HCT116 (cell line): Measurements from ENCODE around the gene KRTAP24-1. TPM values are rescaled to one million over a fixed set of nuclear protein-coding genes. Genes with fewer than 3 reads are reported as not detected.

Experiments used
- ATAC-seq: fragments of 200-7000 bp; cut with Tn5 transposase; 2 replicates; pipeline ENCODE4 v1.9.1; 2020; ENCODE audit warnings: mild to moderate bottlenecking, moderate library complexity
- BruUV-seq: library from RNA; stranded (reverse); fragments of 400-500 nt; replicated peaks from 2 replicates; lab custom pipeline; 2021; lab: Mats Ljungman, UMichigan
- CTCF ChIA-PET: fragments of 300-600 bp; sonication (Branson Sonifier 250); formaldehyde crosslinking; loops from one replicate; lab custom pipeline; 2021; ENCODE audit warnings: antibody characterized with exemption; lab: Charles Lee
- POLR2A ChIA-PET: fragments of 300-600, 350-600 bp; sonication (Branson Sonifier 250); formaldehyde crosslinking; loops from one replicate; lab custom pipeline; 2021; ENCODE audit warnings: antibody characterized with exemption; lab: Charles Lee
- RAD21 ChIA-PET, 2 experiments: fragments of 300-600 bp; sonication (Branson Sonifier 250); formaldehyde crosslinking; loops; one replicate each; lab custom pipeline; 2023; ENCODE audit warnings: low total read pairs in 2 of 2; ENCODE audit not compliant: uncharacterized antibody in 2 of 2, unreplicated experiment in 2 of 2, low non-redundant PET in 1 of 2; lab: Charles Lee
- DNase-seq: peaks from one replicate; pipeline ENCODE4 v3.0.0-alpha.2; 2010; ENCODE audit warnings: low read depth, low spot score
- H2AFZ ChIP-seq: fragments of 200-600 bp; shearing (Covaris generic), sonication (generic); 2 replicates; pipeline ENCODE4 v1.6.1; 2017; ENCODE audit warnings: low read depth, mixed run types, mixed read lengths, antibody characterized with exemption, low read length; ENCODE audit not compliant: poor library complexity, severe bottlenecking
- H3K27ac ChIP-seq: 2 replicates; pipeline ENCODE4 v1.5.1; 2012; ENCODE audit warnings: low read depth, low read length
- H3K27me3 ChIP-seq: fragments of 200-600 bp; sonication (generic); 2 replicates; pipeline ENCODE4 v1.6.1; 2016; ENCODE audit warnings: mixed run types, low read length, mixed read lengths; ENCODE audit not compliant: insufficient read depth
- H3K36me3 ChIP-seq, 2 experiments: fragments of 200-500 bp in 1 of 2; fragments of 200-600 bp in 1 of 2; sonication (Bioruptor generic) in 1 of 2; sonication (generic) in 1 of 2; 2 replicates each; pipeline versions ENCODE4 v1.5.1 to v1.6.1; 2014 to 2016; ENCODE audit warnings: low read length in 2 of 2, inconsistent platforms in 1 of 2, mixed read lengths in 1 of 2, mixed run types in 1 of 2; ENCODE audit not compliant: insufficient read depth in 2 of 2, control insufficient read depth in 1 of 2
- H3K4me1 ChIP-seq, 2 experiments: fragments of 200-600 bp in 1 of 2; sonication (generic) in 1 of 2; 2 replicates each; pipeline versions ENCODE4 v1.5.1 to v1.6.1; 2012 to 2017; ENCODE audit warnings: low read length in 2 of 2, inconsistent platforms in 1 of 2, mild to moderate bottlenecking in 1 of 2, mixed read lengths in 1 of 2, mixed run types in 1 of 2, moderate library complexity in 1 of 2; ENCODE audit not compliant: insufficient read depth in 2 of 2, control insufficient read depth in 1 of 2
- H3K4me2 ChIP-seq: fragments of 200-600 bp; sonication (generic); 2 replicates; pipeline ENCODE4 v1.6.1; 2017; ENCODE audit warnings: mixed run types, low read length, mixed read lengths
- H3K4me3 ChIP-seq, 2 experiments: fragments of 200-600 bp in 1 of 2; sonication (generic) in 1 of 2; replicated peaks in 1 of 2; 2 replicates each; pipeline ENCODE4 v1.5.1; 2011 to 2016; ENCODE audit warnings: low read length in 2 of 2, control low read depth in 1 of 2, low read depth in 1 of 2, mild to moderate bottlenecking in 1 of 2, mixed read lengths in 1 of 2, mixed run types in 1 of 2
- H3K79me2 ChIP-seq: fragments of 200-600 bp; sonication (generic); 2 replicates; pipeline ENCODE4 v1.6.1; 2017; ENCODE audit warnings: mild to moderate bottlenecking, mixed run types, low read length, moderate library complexity, mixed read lengths; ENCODE audit not compliant: insufficient read depth
- H3K9ac ChIP-seq: fragments of 200-600 bp; sonication (generic); 2 replicates; pipeline ENCODE4 v1.6.1; 2016; ENCODE audit warnings: low read length, mixed read lengths
- H3K9me2 ChIP-seq: fragments of 200-600 bp; sonication (generic), shearing (Covaris generic); 2 replicates; pipeline ENCODE4 v1.6.1; 2017; ENCODE audit warnings: mixed run types, mild to moderate bottlenecking, moderate library complexity; ENCODE audit not compliant: insufficient read depth
- H3K9me3 ChIP-seq, 2 experiments: fragments of 200-500 bp in 1 of 2; fragments of 200-600 bp in 1 of 2; sonication (Bioruptor generic) in 1 of 2; sonication (generic) in 1 of 2; 2 replicates each; pipeline ENCODE4 v1.6.1; 2014 to 2017; ENCODE audit warnings: low read length in 2 of 2, mixed read lengths in 2 of 2, inconsistent platforms in 1 of 2, low read depth in 1 of 2, mild to moderate bottlenecking in 1 of 2, mixed run types in 1 of 2, moderate library complexity in 1 of 2; ENCODE audit not compliant: control insufficient read depth in 1 of 2, insufficient read depth in 1 of 2
- H4K20me1 ChIP-seq: fragments of 200-600 bp; sonication (generic), shearing (Covaris generic); 2 replicates; pipeline ENCODE4 v1.6.1; 2017; ENCODE audit warnings: mixed run types, mild to moderate bottlenecking, moderate library complexity; ENCODE audit not compliant: insufficient read depth
- CEBPB ChIP-seq: IDR thresholded peaks from 2 replicates; pipeline ENCODE4 v1.6.1; 2012; ENCODE audit warnings: low read depth
- ELF1 ChIP-seq: IDR thresholded peaks from 2 replicates; pipeline ENCODE4 v1.6.1; 2012; ENCODE audit warnings: low read depth, borderline replicate concordance
- EZH2 ChIP-seq: fragments of 200-600 bp; sonication (generic); IDR thresholded peaks from 2 replicates; pipeline ENCODE4 v1.6.1; 2017; ENCODE audit warnings: antibody characterized with exemption, mixed run types
- EZH2phosphoT487 ChIP-seq: fragments of 200-600 bp; IDR thresholded peaks from 2 replicates; pipeline ENCODE4 v1.6.1; 2018; ENCODE audit warnings: antibody characterized with exemption, borderline replicate concordance
- POLR2A ChIP-seq: IDR thresholded peaks from 2 replicates; pipeline ENCODE4 v1.7.0; 2011; ENCODE audit warnings: borderline replicate concordance; ENCODE audit not compliant: insufficient read depth, insufficient read length; ENCODE audit errors: extremely low read depth
- POLR2AphosphoS5 ChIP-seq: IDR thresholded peaks from 2 replicates; pipeline ENCODE4 v1.6.1; 2011; ENCODE audit warnings: mild to moderate bottlenecking, low read depth, low read length, moderate library complexity
- REST ChIP-seq: IDR thresholded peaks from 2 replicates; pipeline ENCODE4 v1.6.1; 2012; ENCODE audit warnings: low read depth
- SP1 ChIP-seq: IDR thresholded peaks from 2 replicates; pipeline ENCODE4 v1.6.1; 2012; ENCODE audit warnings: low read depth
- SRF ChIP-seq: IDR thresholded peaks from 2 replicates; pipeline ENCODE4 v1.6.1; 2012; ENCODE audit warnings: low read depth
- YY1 ChIP-seq: IDR thresholded peaks from 2 replicates; pipeline ENCODE4 v1.6.1; 2011; ENCODE audit warnings: low read length, low read depth, moderate library complexity, mild to moderate bottlenecking; ENCODE audit not compliant: insufficient replicate concordance; ENCODE audit errors: extremely low read depth
- ZBTB33 ChIP-seq: IDR thresholded peaks from 2 replicates; pipeline ENCODE4 v1.6.1; 2011; ENCODE audit warnings: mild to moderate bottlenecking, low read length, moderate library complexity; ENCODE audit not compliant: insufficient replicate concordance; ENCODE audit errors: extremely low read depth
- ZFX ChIP-seq: fragments of 450-650 bp; IDR thresholded peaks from 2 replicates; pipeline ENCODE4 v1.6.1; 2017
- intact Hi-C: fragments of 100-400 bp; cut with micrococcal nuclease; formaldehyde crosslinking; loops from 2 replicates; pipeline ENCODE4 v1.10.0; 2022
- total RNA-seq: library from RNA; stranded (reverse); gene quantifications from one replicate; pipeline ENCODE4 v1.2.1, GENCODE V29; 2021; ENCODE audit not compliant: unreplicated experiment
- TF ChIP-seq, protein P1 (sequence below): IDR thresholded peaks from 2 replicates; pipeline ENCODE4 v1.6.1; 2012

KRTAP24-1 gene
- total RNA-seq, 1 experiment from 2014 or later, result not detected

DNA sequence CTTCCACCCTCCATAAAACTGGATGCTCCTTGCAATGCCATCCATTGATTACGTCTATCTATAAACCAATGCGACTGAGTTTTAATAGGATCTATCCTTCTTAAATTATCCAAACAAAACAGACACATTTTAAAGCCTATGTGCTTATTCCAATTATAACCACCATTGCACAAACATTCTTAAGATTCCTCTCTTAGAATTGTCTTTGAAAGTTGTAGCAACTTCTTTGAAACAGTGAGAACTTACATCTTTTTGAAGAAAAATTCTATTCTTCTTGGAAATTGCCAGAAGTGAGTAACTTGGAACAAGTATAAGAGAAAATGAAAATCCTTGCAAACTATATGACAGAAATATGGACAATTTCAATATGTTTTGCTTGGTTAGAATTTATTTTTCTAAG, 37.5 kb upstream of the KRTAP24-1 start, which contains the start of gene KRTAP26-1:
KRTAP26-1 (minus strand) TSS at position 101 of the 400 bp plus-strand sequence. CDS start 280 bp downstream, outside the sequence.
- CTCF ChIA-PET, result no interaction called here

More for the DNA sequence above, 37.5 kb upstream of the KRTAP24-1 start, which contains the start of gene KRTAP26-1:
- H3K9ac ChIP-seq, result no peak within 1 kb of the TSS
- no peaks in the 10 kb centered on the region for H3K9me2 ChIP-seq
- no TSS peak for BruUV-seq
- no peaks in the 10 kb centered on the region for H3K4me1 ChIP-seq
- H3K27me3 ChIP-seq, result no peaks in the 10 kb centered on the region
- TF ChIP-seq ELF1, result no peak
- no peak for TF ChIP-seq POLR2AphosphoS5
- TF ChIP-seq SP1, result no peak
- TF ChIP-seq CEBPB, result no peak
- TF ChIP-seq REST, result no peak
- no peak for TF ChIP-seq ZFX
- TF ChIP-seq SRF, result no peak
- no peak for TF ChIP-seq YY1
- TF ChIP-seq ZBTB33, result no peak
- TF ChIP-seq EZH2phosphoT487, result no peak
- TF ChIP-seq EZH2, result no peak
- no peak for TF ChIP-seq POLR2A
- TF ChIP-seq, protein P1, sequence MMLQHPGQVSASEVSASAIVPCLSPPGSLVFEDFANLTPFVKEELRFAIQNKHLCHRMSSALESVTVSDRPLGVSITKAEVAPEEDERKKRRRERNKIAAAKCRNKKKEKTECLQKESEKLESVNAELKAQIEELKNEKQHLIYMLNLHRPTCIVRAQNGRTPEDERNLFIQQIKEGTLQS, result no peak
- ChIA-PET RAD21 (no interaction called here), POLR2A (no interaction called here)
- H4K20me1 ChIP-seq, result no peaks in the 10 kb centered on the region
- DNase-seq, result no peak
- intact Hi-C loops, result no loop called here
- H3K4me2 ChIP-seq, result no peak within 1 kb of the TSS
- ATAC-seq, result no peak
- H3K27ac ChIP-seq, result no peak within 1 kb of the TSS
- H3K9me3 ChIP-seq, result peaks cover 10 to 26% of the 10 kb centered on the region in 2 experiments; a peak in 3 of 4 replicates
- no peak within 1 kb of the TSS for H3K4me3 ChIP-seq
- H2AFZ ChIP-seq, result no peak within 1 kb of the TSS
- no peaks in the 10 kb centered on the region for H3K79me2 ChIP-seq
- no peaks in the 10 kb centered on the region for H3K36me3 ChIP-seq
